PC-3 (cell line): Measurements from ENCODE around the gene ADORA2A. TPM values are rescaled to one million over a fixed set of nuclear protein-coding genes. Genes with fewer than 3 reads are reported as not detected.

Experiments
- ATAC-seq: fragments of 200-7000 bp; cut with Tn5 transposase; 2 replicates; pipeline ENCODE4 v1.9.1; 2020; ENCODE audit warnings: mild to moderate bottlenecking, moderate library complexity
- BruUV-seq: library from RNA; stranded (reverse); fragments of 400-500 nt; replicated peaks from 2 replicates; lab custom pipeline; 2021; lab: Mats Ljungman, UMichigan
- CTCF ChIA-PET: fragments of 300-600 bp; sonication (Branson Sonifier 250); formaldehyde crosslinking; loops from one replicate; lab custom pipeline; 2022; ENCODE audit warnings: antibody characterized with exemption; lab: Charles Lee
- POLR2A ChIA-PET: fragments of 300-600 bp; sonication (Branson Sonifier 250); formaldehyde crosslinking; loops from one replicate; lab custom pipeline; 2022; ENCODE audit warnings: antibody characterized with exemption; ENCODE audit not compliant: unreplicated experiment; lab: Charles Lee
- DNase-seq: peaks from one replicate; pipeline ENCODE4 v3.0.0-alpha.2; 2015
- H2AFZ ChIP-seq: fragments of 300-600 bp; sonication (generic); 2 replicates; pipeline ENCODE4 v1.6.0; 2016; ENCODE audit warnings: antibody characterized with exemption, low read length
- H3F3A ChIP-seq: fragments of 300-600 bp; sonication (generic); one replicate; pipeline ENCODE4 v1.6.0; 2017; ENCODE audit warnings: antibody characterized with exemption, low read length, control low read depth, mild to moderate bottlenecking; ENCODE audit not compliant: unreplicated experiment
- H3K27ac ChIP-seq: fragments of 300-600 bp; sonication (generic); 2 replicates; pipeline ENCODE4 v1.5.1; 2016; ENCODE audit warnings: mild to moderate bottlenecking, low read length
- H3K27me3 ChIP-seq: fragments of 300-600 bp; sonication (generic); 2 replicates; pipeline ENCODE4 v1.6.1; 2016; ENCODE audit warnings: low read length, mixed read lengths
- H3K36me3 ChIP-seq: fragments of 300-600 bp; sonication (generic); 2 replicates; pipeline ENCODE4 v1.6.1; 2016; ENCODE audit warnings: low read depth, mixed run types, low read length, mixed read lengths
- H3K4me1 ChIP-seq: fragments of 300-600 bp; sonication (generic); 2 replicates; pipeline ENCODE4 v1.5.1; 2016; ENCODE audit warnings: low read length; ENCODE audit not compliant: insufficient read depth
- H3K4me2 ChIP-seq: fragments of 300-600 bp; sonication (generic); 2 replicates; pipeline ENCODE4 v1.6.0; 2016; ENCODE audit warnings: low read length
- H3K4me3 ChIP-seq: fragments of 300-600 bp; sonication (generic); 2 replicates; pipeline ENCODE4 v1.5.1; 2016; ENCODE audit warnings: mild to moderate bottlenecking, low read length, mixed read lengths
- H3K79me2 ChIP-seq: fragments of 300-600 bp; sonication (generic); 2 replicates; pipeline ENCODE4 v1.6.1; 2017; ENCODE audit warnings: low read length, mixed read lengths
- H3K9ac ChIP-seq: fragments of 300-600 bp; sonication (generic); 2 replicates; pipeline ENCODE4 v1.6.0; 2016; ENCODE audit warnings: mild to moderate bottlenecking, low read length
- H3K9me2 ChIP-seq: fragments of 300-600 bp; sonication (generic); replicated peaks from 2 replicates; pipeline ENCODE4 v1.6.1; 2016; ENCODE audit warnings: mixed run types, low read length, mixed read lengths
- H3K9me3 ChIP-seq: fragments of 300-600 bp; sonication (generic); 2 replicates; pipeline ENCODE4 v1.6.1; 2016; ENCODE audit warnings: low read length, mixed read lengths
- H4K20me1 ChIP-seq: fragments of 300-600 bp; sonication (generic); 2 replicates; pipeline ENCODE4 v1.6.1; 2016; ENCODE audit warnings: low read length, mixed read lengths
- EZH2 ChIP-seq: fragments of 300-600 bp; sonication (generic); IDR thresholded peaks from one replicate; pipeline ENCODE4 v1.6.1; 2017; ENCODE audit warnings: antibody characterized with exemption, mild to moderate bottlenecking, low read length; ENCODE audit not compliant: unreplicated experiment
- EZH2phosphoT487 ChIP-seq: fragments of 300-600 bp; sonication (generic); IDR thresholded peaks from 2 replicates; pipeline ENCODE4 v1.6.1; 2018; ENCODE audit warnings: mild to moderate bottlenecking, antibody characterized with exemption, low read length, borderline replicate concordance
- intact Hi-C: fragments of 100-400 bp; cut with micrococcal nuclease; formaldehyde crosslinking; loops from 2 replicates; pipeline ENCODE4 v1.9.0; 2023
- total RNA-seq: library from RNA; depleted of rRNA; stranded (reverse); fragments of >200 nt; gene quantifications from 2 replicates; pipeline ENCODE4 v1.2.3, GENCODE V29; 2014
- TF ChIP-seq, protein P1 (sequence below): fragments of 300-600 bp; sonication (generic); conservative IDR thresholded peaks from 2 replicates; pipeline ENCODE4 v1.5.1; 2017; ENCODE audit warnings: antibody characterized with exemption, low read depth, mild to moderate bottlenecking, low read length

ADORA2A gene
- total RNA-seq, 1 experiment from 2014 or later: 1.7 TPM

GRCh38 chr22:24431309-24432034, 4.1 kb downstream of the ADORA2A start:
- Histone ChIP-seq H3K27ac (no peak overlapping the region), H3K27me3 (no peaks in the 10 kb centered on the region), H3K9ac (no peak overlapping the region), H4K20me1 (no peaks in the 10 kb centered on the region), H3K4me1 (peaks cover 3% of the 10 kb centered on the region; the same call in 1 of the 2 replicates), H2AFZ (no peak overlapping the region), H3K36me3 (no peaks in the 10 kb centered on the region), H3K9me2 (no peaks in the 10 kb centered on the region), H3K4me2 (no peak overlapping the region), H3K79me2 (no peaks in the 10 kb centered on the region), H3F3A (no peaks in the 10 kb centered on the region), H3K9me3 (no peaks in the 10 kb centered on the region), H3K4me3 (no peak overlapping the region)
- no peak for ATAC-seq
- POLR2A ChIA-PET: no interaction called here
- BruUV-seq: no TSS peak
- no peak for DNase-seq
- intact Hi-C loops: no loop called here
- TF ChIP-seq, protein P1, sequence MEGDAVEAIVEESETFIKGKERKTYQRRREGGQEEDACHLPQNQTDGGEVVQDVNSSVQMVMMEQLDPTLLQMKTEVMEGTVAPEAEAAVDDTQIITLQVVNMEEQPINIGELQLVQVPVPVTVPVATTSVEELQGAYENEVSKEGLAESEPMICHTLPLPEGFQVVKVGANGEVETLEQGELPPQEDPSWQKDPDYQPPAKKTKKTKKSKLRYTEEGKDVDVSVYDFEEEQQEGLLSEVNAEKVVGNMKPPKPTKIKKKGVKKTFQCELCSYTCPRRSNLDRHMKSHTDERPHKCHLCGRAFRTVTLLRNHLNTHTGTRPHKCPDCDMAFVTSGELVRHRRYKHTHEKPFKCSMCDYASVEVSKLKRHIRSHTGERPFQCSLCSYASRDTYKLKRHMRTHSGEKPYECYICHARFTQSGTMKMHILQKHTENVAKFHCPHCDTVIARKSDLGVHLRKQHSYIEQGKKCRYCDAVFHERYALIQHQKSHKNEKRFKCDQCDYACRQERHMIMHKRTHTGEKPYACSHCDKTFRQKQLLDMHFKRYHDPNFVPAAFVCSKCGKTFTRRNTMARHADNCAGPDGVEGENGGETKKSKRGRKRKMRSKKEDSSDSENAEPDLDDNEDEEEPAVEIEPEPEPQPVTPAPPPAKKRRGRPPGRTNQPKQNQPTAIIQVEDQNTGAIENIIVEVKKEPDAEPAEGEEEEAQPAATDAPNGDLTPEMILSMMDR: no peak
- TF ChIP-seq EZH2 (no peak), EZH2phosphoT487 (no peak)
- CTCF ChIA-PET: no interaction called here

DNA sequence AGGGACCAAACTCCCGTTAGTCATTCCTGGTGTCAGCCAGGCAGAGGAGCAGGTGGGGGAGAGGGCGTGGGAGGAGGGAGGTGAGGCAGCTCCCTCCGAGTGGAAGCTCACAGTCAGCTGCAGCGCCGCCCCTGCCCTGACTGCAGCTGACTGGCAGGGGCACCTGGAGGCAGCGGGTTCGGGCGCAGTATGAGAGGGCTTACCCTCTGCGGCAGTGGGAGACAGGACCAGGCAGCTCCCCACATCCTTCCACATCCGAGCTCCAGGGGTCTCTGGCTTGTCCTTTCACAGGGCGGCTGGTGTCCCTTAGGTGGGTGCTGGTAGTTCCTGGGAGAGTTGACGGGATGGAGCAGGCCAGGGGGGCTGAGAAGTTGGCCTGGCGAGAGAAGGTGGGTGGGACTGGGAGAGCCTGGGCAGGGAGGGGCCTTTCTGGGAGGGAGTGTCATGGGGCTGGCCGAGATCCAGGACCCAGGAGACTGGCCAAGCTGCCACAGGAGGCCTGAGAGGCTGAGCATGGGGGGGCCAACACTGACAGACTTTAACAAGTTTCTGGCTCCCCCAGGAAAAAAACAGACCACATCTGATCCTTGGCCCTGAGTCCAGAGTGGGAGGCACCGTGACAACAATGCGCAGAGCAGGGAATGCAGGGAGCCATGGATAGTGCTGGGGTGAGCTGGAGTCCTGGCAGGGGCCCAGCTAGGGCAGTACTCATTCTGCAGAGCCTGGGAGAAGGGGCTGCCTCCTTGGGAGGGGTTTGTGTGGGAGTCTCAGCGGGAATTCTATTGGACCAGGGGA, 4.9 kb downstream of the ADORA2A start:
- Histone ChIP-seq H3K27me3 (no peaks in the 10 kb centered on the region), H3K9me3 (no peaks in the 10 kb centered on the region), H3K4me1 (peaks cover 3% of the 10 kb centered on the region; the same call in 1 of the 2 replicates), H3F3A (no peaks in the 10 kb centered on the region), H3K9ac (no peak overlapping the region), H3K9me2 (no peaks in the 10 kb centered on the region), H4K20me1 (no peaks in the 10 kb centered on the region), H3K79me2 (no peaks in the 10 kb centered on the region), H3K27ac (no peak overlapping the region), H3K36me3 (no peaks in the 10 kb centered on the region), H3K4me3 (no peak overlapping the region), H2AFZ (no peak overlapping the region), H3K4me2 (no peak overlapping the region)
- POLR2A ChIA-PET: no interaction called here
- intact Hi-C loops: no loop called here
- ATAC-seq (no peak), DNase-seq (no peak)
- no TSS peak for BruUV-seq
- TF ChIP-seq, protein P1: no peak
- CTCF ChIA-PET: no interaction called here
